HUES64 (cell line): ENCODE data around the gene ARHGAP8.

Source experiments
- H3K27ac ChIP-seq: 2 replicates; pipeline ENCODE4 v1.7.0; 2013; ENCODE audit warnings: low read depth, low read length, inconsistent platforms
- H3K27me3 ChIP-seq: 2 replicates; pipeline ENCODE4 v1.6.1; 2013; ENCODE audit warnings: mild to moderate bottlenecking, low read length; ENCODE audit not compliant: insufficient read depth
- H3K36me3 ChIP-seq: 2 replicates; pipeline ENCODE4 v1.6.1; 2013; ENCODE audit warnings: mild to moderate bottlenecking, low read length; ENCODE audit not compliant: insufficient read depth
- H3K4me1 ChIP-seq: 2 replicates; pipeline ENCODE4 v1.6.1; 2013; ENCODE audit warnings: mild to moderate bottlenecking, low read length, moderate library complexity; ENCODE audit not compliant: insufficient read depth
- H3K4me3 ChIP-seq: 2 replicates; pipeline ENCODE4 v1.5.1; 2013; ENCODE audit warnings: mild to moderate bottlenecking, low read length, moderate library complexity
- H3K9ac ChIP-seq: 2 replicates; pipeline ENCODE4 v1.6.1; 2013; ENCODE audit warnings: mild to moderate bottlenecking, low read depth, low read length
- H3K9me3 ChIP-seq: 2 replicates; pipeline ENCODE4 v1.6.1; 2013; ENCODE audit warnings: low read depth, low read length; ENCODE audit not compliant: insufficient read depth
- WGBS: fragments of 150-250, 120-280 bp; methylation state at CpG from one replicate; pipeline ENCODE4 v1.1.7; 2013; ENCODE audit warnings: missing lambda C conversion rate; 5-methylcytosine and 5-hydroxymethylcytosine counted together

Gene ARHGAP8

GRCh38 chr22:44821741-44822475 is 69.5 kb downstream of the ARHGAP8 start:
- Histone ChIP-seq H3K27ac (no peak overlapping the region), H3K4me3 (no peak overlapping the region), H3K36me3 (peaks cover 11% of the 10 kb centered on the region; the same call in 1 of the 2 replicates), H3K4me1 (no peaks in the 10 kb centered on the region), H3K9ac (no peak overlapping the region), H3K9me3 (no peaks in the 10 kb centered on the region), H3K27me3 (no peaks in the 10 kb centered on the region)
- 95% methylated on average over 24 of the region's 24 CpGs for WGBS

DNA sequence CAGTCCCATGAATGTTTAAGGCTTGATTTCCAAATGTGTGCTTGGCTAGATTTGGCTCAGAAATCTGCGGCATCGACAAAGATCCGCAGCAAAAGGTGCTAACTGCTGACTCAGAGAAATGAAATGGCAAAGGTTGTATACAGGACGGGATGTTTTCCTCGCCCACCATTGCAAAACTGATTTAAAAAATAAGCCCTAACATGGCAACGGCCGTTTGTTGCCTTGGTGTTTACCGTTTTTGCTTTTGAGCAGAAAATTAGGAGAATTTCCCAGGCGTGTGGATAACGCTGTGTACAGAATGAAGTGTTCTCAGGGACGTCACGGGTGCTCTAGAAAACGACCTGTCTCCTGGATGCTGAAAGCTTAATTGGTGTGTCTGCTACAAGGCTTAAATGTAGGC is 70.2 kb downstream of the ARHGAP8 start:
- Histone ChIP-seq H3K9ac (no peak overlapping the region), H3K36me3 (peaks cover 11% of the 10 kb centered on the region; the same call in 1 of the 2 replicates), H3K9me3 (no peaks in the 10 kb centered on the region), H3K4me1 (no peaks in the 10 kb centered on the region), H3K27ac (no peak overlapping the region), H3K27me3 (no peaks in the 10 kb centered on the region), H3K4me3 (no peak overlapping the region)
- 91% methylated on average over 13 of the region's 13 CpGs for WGBS

GRCh38 chr22:44823396-44823795 is 71.0 kb downstream of the ARHGAP8 start:
- H3K9ac ChIP-seq = no peak overlapping the region
- H3K9me3 ChIP-seq = no peaks in the 10 kb centered on the region
- H3K36me3 ChIP-seq = peaks cover 11% of the 10 kb centered on the region; the same call in 1 of the 2 replicates
- WGBS = 95% methylated on average over 8 of the region's 8 CpGs
- H3K27ac ChIP-seq = no peak overlapping the region
- no peaks in the 10 kb centered on the region for H3K27me3 ChIP-seq
- H3K4me3 ChIP-seq = no peak overlapping the region
- no peaks in the 10 kb centered on the region for H3K4me1 ChIP-seq

DNA sequence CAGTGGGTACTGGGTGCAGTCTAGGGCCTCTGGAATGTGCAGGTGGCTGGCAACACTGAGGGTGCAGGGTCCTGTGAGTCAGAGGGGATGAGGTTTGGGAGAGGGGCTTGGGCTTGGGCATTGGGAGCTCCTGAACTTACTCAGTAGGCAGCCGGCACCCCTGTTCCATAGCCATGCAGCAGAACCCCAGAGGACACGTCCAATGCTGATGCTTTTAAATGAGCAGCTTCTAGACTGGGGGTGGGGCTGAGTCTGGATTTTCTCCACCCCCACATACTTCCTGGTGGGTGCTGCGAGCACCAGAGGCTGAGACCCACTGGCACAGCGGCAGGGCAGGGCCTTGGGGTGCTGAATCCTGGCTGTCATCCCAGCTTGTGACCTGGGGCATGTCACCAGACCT is 71.4 kb downstream of the ARHGAP8 start:
- Histone ChIP-seq H3K9ac (no peak overlapping the region), H3K36me3 (peaks cover 11% of the 10 kb centered on the region; the same call in 1 of the 2 replicates), H3K9me3 (no peaks in the 10 kb centered on the region), H3K27ac (no peak overlapping the region), H3K4me1 (no peaks in the 10 kb centered on the region), H3K4me3 (no peak overlapping the region), H3K27me3 (no peaks in the 10 kb centered on the region)
- WGBS = 96% methylated on average over 4 of the region's 4 CpGs

GRCh38 chr22:44824271-44824670 is 71.9 kb downstream of the ARHGAP8 start:
- no peaks in the 10 kb centered on the region for H3K27me3 ChIP-seq
- no peak overlapping the region for H3K27ac ChIP-seq
- no peak overlapping the region for H3K4me3 ChIP-seq
- H3K4me1 ChIP-seq = no peaks in the 10 kb centered on the region
- peaks cover 11% of the 10 kb centered on the region; the same call in 1 of the 2 replicates for H3K36me3 ChIP-seq
- no peaks in the 10 kb centered on the region for H3K9me3 ChIP-seq
- H3K9ac ChIP-seq = no peak overlapping the region
- 94% methylated on average over 12 of the region's 12 CpGs for WGBS

DNA sequence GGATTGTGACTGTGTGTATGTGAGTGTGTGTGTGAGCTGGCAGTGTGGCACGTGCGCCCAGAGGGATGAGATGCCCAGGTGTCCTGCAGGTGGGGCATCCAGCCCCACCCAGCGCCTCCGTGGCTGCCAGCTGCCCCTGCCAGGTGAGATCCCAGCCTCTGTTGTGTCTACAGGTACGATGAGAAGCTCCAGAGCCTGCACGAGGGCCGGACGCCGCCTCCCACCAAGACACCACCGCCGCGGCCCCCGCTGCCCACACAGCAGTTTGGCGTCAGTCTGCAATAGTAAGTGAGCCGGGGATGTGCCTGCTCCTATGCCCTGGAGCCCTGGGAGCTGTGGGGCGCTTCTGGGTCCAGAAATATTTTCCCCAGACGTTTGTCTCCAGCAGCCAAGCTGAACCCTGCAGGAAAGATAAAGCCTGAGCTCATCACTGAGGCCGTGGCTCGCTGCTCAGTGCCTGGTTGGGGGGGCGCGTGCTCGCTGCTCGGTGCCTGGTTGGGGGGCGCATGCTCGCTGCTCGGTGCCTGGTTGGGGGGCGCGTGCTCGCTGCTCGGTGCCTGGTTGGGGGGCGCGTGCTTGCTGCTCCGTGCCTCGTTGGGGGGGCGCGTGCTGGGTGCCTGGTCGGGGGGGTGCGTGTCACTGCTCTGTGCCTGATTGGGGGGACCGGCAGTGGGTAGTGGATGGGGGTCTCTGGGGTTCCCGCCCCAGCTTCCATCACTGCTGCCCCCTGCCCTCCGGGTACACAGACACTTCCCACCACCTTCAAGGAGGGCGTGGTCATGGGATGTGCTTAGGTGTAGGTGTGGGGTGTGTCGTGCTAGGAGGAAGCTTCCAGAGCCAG is 73.2 kb downstream of the ARHGAP8 start:
- 95% methylated on average over 41 of the region's 43 CpGs for WGBS
- H3K27me3 ChIP-seq = no peaks in the 10 kb centered on the region

GRCh38 chr22:44827666-44828190 is 75.4 kb downstream of the ARHGAP8 start:
- H3K9me3 ChIP-seq = 0 out of 2 replicates have a peak, but pooled peaks cover 3% of the 10 kb centered on the region
- H3K27ac ChIP-seq = no peak overlapping the region
- no peaks in the 10 kb centered on the region for H3K27me3 ChIP-seq
- H3K4me1 ChIP-seq = no peaks in the 10 kb centered on the region
- no peak overlapping the region for H3K4me3 ChIP-seq
- H3K9ac ChIP-seq = no peak overlapping the region
- 95% methylated on average over 16 of the region's 16 CpGs for WGBS
- H3K36me3 ChIP-seq = peaks cover 15% of the 10 kb centered on the region; the same call in 1 of the 2 replicates

More for the DNA sequence above, 73.2 kb downstream of the ARHGAP8 start:
- Histone ChIP-seq H3K36me3 (peaks cover 11% of the 10 kb centered on the region; the same call in 1 of the 2 replicates), H3K9ac (no peak overlapping the region), H3K27ac (no peak overlapping the region), H3K4me1 (no peaks in the 10 kb centered on the region), H3K9me3 (no peaks in the 10 kb centered on the region), H3K4me3 (no peak overlapping the region)

DNA sequence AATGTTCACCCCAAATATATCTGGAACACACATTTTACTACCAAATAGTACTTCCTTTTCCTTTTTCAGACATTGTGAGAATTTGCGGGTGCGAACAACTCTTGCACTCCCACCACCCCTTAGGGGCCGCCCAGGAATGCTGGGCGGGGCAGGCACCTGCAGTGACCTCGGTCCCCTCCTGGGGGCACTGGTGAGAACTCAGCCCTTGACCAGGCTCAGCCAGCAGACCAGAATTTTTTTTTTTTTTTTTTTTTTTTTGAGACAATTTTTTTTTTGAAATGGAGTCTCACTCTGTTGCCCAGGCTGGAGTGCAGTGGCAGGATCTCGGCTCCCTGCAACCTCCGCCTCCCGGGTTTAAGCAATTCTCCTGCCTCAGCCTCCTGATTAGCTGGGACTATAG is 75.8 kb downstream of the ARHGAP8 start:
- Histone ChIP-seq H3K9ac (no peak overlapping the region), H3K27ac (no peak overlapping the region), H3K4me3 (no peak overlapping the region), H3K27me3 (no peaks in the 10 kb centered on the region), H3K4me1 (no peaks in the 10 kb centered on the region), H3K9me3 (peaks cover 8% of the 10 kb centered on the region; the same call in 1 of the 2 replicates), H3K36me3 (peaks cover 18% of the 10 kb centered on the region; the same call in 1 of the 2 replicates)
- 70% methylated on average over 8 of the region's 8 CpGs for WGBS

- Histone ChIP-seq H3K4me3 (no peak overlapping the region), H3K36me3 (peaks cover 17% of the 10 kb centered on the region; the same call in 1 of the 2 replicates), H3K9me3 (peaks cover 26% of the 10 kb centered on the region; the same call in 1 of the 2 replicates), H3K27me3 (no peaks in the 10 kb centered on the region), H3K4me1 (0 out of 2 replicates have a peak, but pooled peaks cover 4% of the 10 kb centered on the region), H3K27ac (no peak overlapping the region), H3K9ac (no peak overlapping the region)
- 92% methylated on average over 1 of the region's 1 CpG for WGBS
These were observed 79.5 kb downstream of the ARHGAP8 start for GRCh38 chr22:44831885-44832284.

GRCh38 chr22:44834065-44834464 is 81.7 kb downstream of the ARHGAP8 start:
- Histone ChIP-seq H3K36me3 (peaks cover 17% of the 10 kb centered on the region), H3K4me1 (0 out of 2 replicates have a peak, but pooled peaks cover 4% of the 10 kb centered on the region), H3K4me3 (no peak overlapping the region), H3K9me3 (peaks cover 26% of the 10 kb centered on the region; the same call in 1 of the 2 replicates), H3K27me3 (no peaks in the 10 kb centered on the region), H3K9ac (no peak overlapping the region), H3K27ac (no peak overlapping the region)

GRCh38 chr22:44837481-44837880 is 85.1 kb downstream of the ARHGAP8 start:
- no peak overlapping the region for H3K27ac ChIP-seq
- WGBS = 92% methylated on average over 15 of the region's 15 CpGs
- 0 out of 2 replicates have a peak, but pooled peaks cover 4% of the 10 kb centered on the region for H3K4me1 ChIP-seq
- no peak overlapping the region for H3K4me3 ChIP-seq
- peaks cover 16% of the 10 kb centered on the region for H3K36me3 ChIP-seq
- peaks cover 25% of the 10 kb centered on the region; the same call in 1 of the 2 replicates for H3K9me3 ChIP-seq
- H3K27me3 ChIP-seq = no peaks in the 10 kb centered on the region
- H3K9ac ChIP-seq = no peak overlapping the region
